WTC11 (cell line): ENCODE results near the gene PLEKHA6. TPM values are rescaled to one million over a fixed set of nuclear protein-coding genes. Genes with fewer than 3 reads are reported as not detected.
A peak's percentile ranks its signal among the peaks of the same experiment; 100 is the strongest.

Source experiments
- ATAC-seq: fragments of 200-7000 bp; cut with Tn5 transposase; 2 replicates; pipeline ENCODE4 v1.10.0; 2021; ENCODE audit warnings: mild to moderate bottlenecking, moderate library complexity
- CTCF ChIA-PET: fragments of 300-600 bp; sonication (Branson Sonifier 250); formaldehyde crosslinking; loops from one replicate; lab custom pipeline; 2021; ENCODE audit warnings: antibody characterized with exemption; lab: Charles Lee
- POLR2A ChIA-PET: fragments of 350-600 bp; sonication (Branson Sonifier 250); formaldehyde crosslinking; loops from one replicate; lab custom pipeline; 2021; ENCODE audit warnings: antibody characterized with exemption; lab: Charles Lee
- DNase-seq: peaks from one replicate; pipeline ENCODE4 v3.0.0; 2021; ENCODE audit warnings: low spot score
- H3K27ac Mint-ChIP-seq: 2 replicates; pipeline ENCODE4 v1.8.0; 2021; ENCODE audit warnings: mixed read lengths
- H3K27me3 Mint-ChIP-seq: 2 replicates; pipeline ENCODE4 v1.8.0; 2021; ENCODE audit warnings: low read depth, mild to moderate bottlenecking, moderate library complexity, mixed read lengths
- H3K36me3 Mint-ChIP-seq: 2 replicates; pipeline ENCODE4 v1.8.0; 2021; ENCODE audit warnings: mixed read lengths
- H3K4me1 Mint-ChIP-seq: 2 replicates; pipeline ENCODE4 v1.8.0; 2022; ENCODE audit warnings: mixed read lengths
- H3K4me3 Mint-ChIP-seq: 2 replicates; pipeline ENCODE4 v1.8.0; 2021; ENCODE audit warnings: mild to moderate bottlenecking, moderate library complexity, mixed read lengths
- H3K9me3 Mint-ChIP-seq: 2 replicates; pipeline ENCODE4 v1.8.0; 2021; ENCODE audit warnings: mixed read lengths
- CREM ChIP-seq: sonication (generic); formaldehyde crosslinking; IDR thresholded peaks from 2 replicates; pipeline ENCODE4 v1.8.1; 2022; ENCODE audit warnings: mild to moderate bottlenecking, missing genetic modification reagents, moderate library complexity
- FOXP1 ChIP-seq: sonication (generic); formaldehyde crosslinking; IDR thresholded peaks from 2 replicates; pipeline ENCODE4 v1.8.0; 2022; ENCODE audit warnings: missing genetic modification reagents, mild to moderate bottlenecking, moderate library complexity, borderline replicate concordance
- GABPB1 ChIP-seq: sonication (generic); formaldehyde crosslinking; IDR thresholded peaks from 2 replicates; pipeline ENCODE4 v1.8.1; 2023; ENCODE audit warnings: mild to moderate bottlenecking, missing genetic modification reagents
- NFATC4 ChIP-seq: fragments of 250-450 bp; sonication (Bioruptor Pico); IDR thresholded peaks from 2 replicates; pipeline ENCODE4 v1.9.0; 2021; ENCODE audit warnings: mild to moderate bottlenecking
- NFYB ChIP-seq: sonication (generic); formaldehyde crosslinking; conservative IDR thresholded peaks from 2 replicates; pipeline ENCODE4 v1.8.0; 2022; ENCODE audit warnings: low read depth, missing genetic modification reagents
- OVOL2 ChIP-seq: fragments of 250-450 bp; sonication (Bioruptor Pico); IDR thresholded peaks from 2 replicates; pipeline ENCODE4 v1.9.0; 2021; ENCODE audit warnings: mild to moderate bottlenecking, borderline replicate concordance
- ZBTB21 ChIP-seq: sonication (generic); formaldehyde crosslinking; IDR thresholded peaks from 2 replicates; pipeline ENCODE4 v1.8.1; 2023; ENCODE audit warnings: mild to moderate bottlenecking, missing genetic modification reagents, borderline replicate concordance
- ZNF219 ChIP-seq: sonication (generic); formaldehyde crosslinking; IDR thresholded peaks from 2 replicates; pipeline ENCODE4 v1.8.0; 2023; ENCODE audit warnings: missing genetic modification reagents, mild to moderate bottlenecking, borderline replicate concordance
- ZNF232 ChIP-seq: sonication (generic); formaldehyde crosslinking; IDR thresholded peaks from 2 replicates; pipeline ENCODE4 v1.8.0; 2022; ENCODE audit warnings: mild to moderate bottlenecking, missing genetic modification reagents
- ZNF317 ChIP-seq: sonication (generic); formaldehyde crosslinking; IDR thresholded peaks from 2 replicates; pipeline ENCODE4 v1.8.1; 2023; ENCODE audit warnings: low read depth, mild to moderate bottlenecking, moderate library complexity, missing genetic modification reagents, borderline replicate concordance
- total RNA-seq: library from RNA; stranded (reverse); gene quantifications from 3 replicates; pipeline ENCODE4 v1.2.3, GENCODE V29; 2021
- TF ChIP-seq, protein P1 (sequence below): fragments of 250-450 bp; sonication (Bioruptor Pico); IDR thresholded peaks from 2 replicates; pipeline ENCODE4 v1.9.0; 2021; ENCODE audit warnings: mild to moderate bottlenecking
- TF ChIP-seq, protein P2 (sequence below): sonication (generic); formaldehyde crosslinking; IDR thresholded peaks from 2 replicates; pipeline ENCODE4 v1.8.0; 2023; ENCODE audit warnings: missing genetic modification reagents
- TF ChIP-seq, protein P3 (sequence below): sonication (generic); formaldehyde crosslinking; IDR thresholded peaks from 2 replicates; pipeline ENCODE4 v1.8.0; 2022; ENCODE audit warnings: mild to moderate bottlenecking, missing genetic modification reagents
- TF ChIP-seq, protein P4 (sequence below): sonication (generic); formaldehyde crosslinking; IDR thresholded peaks from 2 replicates; pipeline ENCODE4 v1.8.1; 2023; ENCODE audit warnings: mild to moderate bottlenecking, missing genetic modification reagents, borderline replicate concordance
- TF ChIP-seq, protein P5 (sequence below): sonication (generic); formaldehyde crosslinking; IDR thresholded peaks from 2 replicates; pipeline ENCODE4 v1.8.1; 2023; ENCODE audit warnings: mild to moderate bottlenecking, moderate library complexity, missing genetic modification reagents
- TF ChIP-seq, protein P6 (sequence below): sonication (generic); formaldehyde crosslinking; IDR thresholded peaks from 2 replicates; pipeline ENCODE4 v1.8.1; 2023; ENCODE audit warnings: mild to moderate bottlenecking, missing genetic modification reagents, moderate library complexity
- TF ChIP-seq, protein P7 (sequence below): sonication (generic); formaldehyde crosslinking; IDR thresholded peaks from 2 replicates; pipeline ENCODE4 v1.8.0; 2022; ENCODE audit warnings: mild to moderate bottlenecking, missing genetic modification reagents

Gene PLEKHA6
- total RNA-seq, 1 experiment from 2014 or later = 11.6 TPM

DNA sequence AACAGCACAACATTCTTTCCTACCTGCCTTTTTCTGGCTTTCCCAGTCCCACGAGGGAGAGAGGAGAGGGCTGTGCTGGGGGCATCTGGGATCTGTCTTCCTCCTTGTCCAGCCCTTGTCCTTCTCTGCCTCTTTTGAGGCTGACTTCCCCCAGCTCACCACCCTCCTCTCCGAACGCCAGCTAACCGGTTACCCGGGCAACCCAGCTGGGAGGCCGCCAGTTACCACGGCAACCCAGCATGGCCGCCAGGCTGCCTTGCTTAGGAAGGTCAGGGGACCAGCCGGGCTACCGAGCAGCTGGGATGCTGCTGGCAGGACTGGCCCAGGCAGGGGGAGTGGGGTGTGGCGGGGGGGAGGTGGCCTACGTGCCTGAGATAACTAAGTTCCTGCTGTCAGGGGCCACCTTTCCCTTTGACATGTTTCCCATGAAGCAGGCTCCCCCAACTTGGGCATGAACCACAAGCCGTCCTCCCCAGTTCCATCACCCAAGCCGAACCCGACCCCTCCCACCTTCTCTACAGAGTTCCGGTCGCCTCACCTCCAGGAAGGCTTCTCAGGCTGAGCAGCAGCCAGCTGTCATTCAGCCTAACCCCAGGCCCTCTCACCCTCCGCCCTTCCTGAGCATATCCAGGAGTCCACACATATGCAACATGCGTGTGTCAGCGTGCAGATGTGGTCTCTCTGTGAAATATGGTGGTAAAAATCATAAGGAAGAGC is 8.7 kb downstream of the PLEKHA6 start:
- ChIA-PET POLR2A (interaction anchor here (0.6 to 1.0 kb wide), 2 partner anchors 48 to 143 kb away, joined by 3 read pairs; partner anchors contain the start of gene PIK3C2B), CTCF (interaction anchor here (0.6 to 3.0 kb wide), 17 partner anchors 9 to 215 kb away, joined by 3 to 18 read pairs (median 6); partner anchors contain the start of genes GOLT1A and PLEKHA6)
- no peaks in the 10 kb centered on the region for H3K9me3 Mint-ChIP-seq
- H3K27ac Mint-ChIP-seq = peak overlapping the region; percentile 54
- ATAC-seq = peak; percentile 79
- peak overlapping the region; percentile 51 for H3K4me3 Mint-ChIP-seq
- no peaks in the 10 kb centered on the region; the same call in 1 of the 2 replicates for H3K27me3 Mint-ChIP-seq
- DNase-seq = peak; percentile 94
- peaks cover 32% of the 10 kb centered on the region for H3K4me1 Mint-ChIP-seq
- H3K36me3 Mint-ChIP-seq = no peaks in the 10 kb centered on the region
- peak; percentile 23; the same call in 1 of the 2 replicates for TF ChIP-seq ZNF317 (CRISPR knock-in tag)
- TF ChIP-seq, protein P1, sequence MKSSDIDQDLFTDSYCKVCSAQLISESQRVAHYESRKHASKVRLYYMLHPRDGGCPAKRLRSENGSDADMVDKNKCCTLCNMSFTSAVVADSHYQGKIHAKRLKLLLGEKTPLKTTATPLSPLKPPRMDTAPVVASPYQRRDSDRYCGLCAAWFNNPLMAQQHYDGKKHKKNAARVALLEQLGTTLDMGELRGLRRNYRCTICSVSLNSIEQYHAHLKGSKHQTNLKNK = no peak

DNA sequence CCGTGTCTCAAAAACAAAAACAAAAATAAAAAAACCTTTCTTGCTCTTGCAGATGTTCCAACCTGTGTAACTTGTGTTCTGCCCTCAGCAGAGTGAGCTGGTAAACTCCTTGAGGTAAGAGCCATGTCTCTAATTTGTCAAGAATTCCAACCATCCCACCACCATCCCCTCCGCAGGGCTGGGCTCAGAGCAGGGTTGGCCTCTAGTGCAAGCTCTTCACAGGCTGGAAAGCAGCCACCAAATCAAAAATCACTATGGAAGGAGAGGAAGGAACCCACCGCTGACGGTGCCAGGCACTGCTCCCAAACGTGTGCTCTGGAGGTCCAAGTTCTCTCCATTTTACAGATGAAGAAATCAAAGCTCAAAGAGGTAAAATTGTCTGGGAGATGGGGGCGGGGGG is 9.4 kb downstream of the PLEKHA6 start:
- H3K27ac Mint-ChIP-seq = no peak overlapping the region
- POLR2A ChIA-PET = interaction anchor here (0.6 kb wide), 1 partner anchor 144 kb away, joined by 3 read pairs; the partner anchor contains the start of gene PIK3C2B
- H3K36me3 Mint-ChIP-seq = no peaks in the 10 kb centered on the region
- no peak for ATAC-seq
- TF ChIP-seq, protein P2, sequence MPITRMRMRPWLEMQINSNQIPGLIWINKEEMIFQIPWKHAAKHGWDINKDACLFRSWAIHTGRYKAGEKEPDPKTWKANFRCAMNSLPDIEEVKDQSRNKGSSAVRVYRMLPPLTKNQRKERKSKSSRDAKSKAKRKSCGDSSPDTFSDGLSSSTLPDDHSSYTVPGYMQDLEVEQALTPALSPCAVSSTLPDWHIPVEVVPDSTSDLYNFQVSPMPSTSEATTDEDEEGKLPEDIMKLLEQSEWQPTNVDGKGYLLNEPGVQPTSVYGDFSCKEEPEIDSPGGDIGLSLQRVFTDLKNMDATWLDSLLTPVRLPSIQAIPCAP (CRISPR knock-in tag) = no peak
- TF ChIP-seq GABPB1 (CRISPR knock-in tag) (no peak), FOXP1 (CRISPR knock-in tag) (no peak)
- TF ChIP-seq, protein P3, sequence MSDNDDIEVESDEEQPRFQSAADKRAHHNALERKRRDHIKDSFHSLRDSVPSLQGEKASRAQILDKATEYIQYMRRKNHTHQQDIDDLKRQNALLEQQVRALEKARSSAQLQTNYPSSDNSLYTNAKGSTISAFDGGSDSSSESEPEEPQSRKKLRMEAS (CRISPR knock-in tag) = no peak
- TF ChIP-seq, protein P4, sequence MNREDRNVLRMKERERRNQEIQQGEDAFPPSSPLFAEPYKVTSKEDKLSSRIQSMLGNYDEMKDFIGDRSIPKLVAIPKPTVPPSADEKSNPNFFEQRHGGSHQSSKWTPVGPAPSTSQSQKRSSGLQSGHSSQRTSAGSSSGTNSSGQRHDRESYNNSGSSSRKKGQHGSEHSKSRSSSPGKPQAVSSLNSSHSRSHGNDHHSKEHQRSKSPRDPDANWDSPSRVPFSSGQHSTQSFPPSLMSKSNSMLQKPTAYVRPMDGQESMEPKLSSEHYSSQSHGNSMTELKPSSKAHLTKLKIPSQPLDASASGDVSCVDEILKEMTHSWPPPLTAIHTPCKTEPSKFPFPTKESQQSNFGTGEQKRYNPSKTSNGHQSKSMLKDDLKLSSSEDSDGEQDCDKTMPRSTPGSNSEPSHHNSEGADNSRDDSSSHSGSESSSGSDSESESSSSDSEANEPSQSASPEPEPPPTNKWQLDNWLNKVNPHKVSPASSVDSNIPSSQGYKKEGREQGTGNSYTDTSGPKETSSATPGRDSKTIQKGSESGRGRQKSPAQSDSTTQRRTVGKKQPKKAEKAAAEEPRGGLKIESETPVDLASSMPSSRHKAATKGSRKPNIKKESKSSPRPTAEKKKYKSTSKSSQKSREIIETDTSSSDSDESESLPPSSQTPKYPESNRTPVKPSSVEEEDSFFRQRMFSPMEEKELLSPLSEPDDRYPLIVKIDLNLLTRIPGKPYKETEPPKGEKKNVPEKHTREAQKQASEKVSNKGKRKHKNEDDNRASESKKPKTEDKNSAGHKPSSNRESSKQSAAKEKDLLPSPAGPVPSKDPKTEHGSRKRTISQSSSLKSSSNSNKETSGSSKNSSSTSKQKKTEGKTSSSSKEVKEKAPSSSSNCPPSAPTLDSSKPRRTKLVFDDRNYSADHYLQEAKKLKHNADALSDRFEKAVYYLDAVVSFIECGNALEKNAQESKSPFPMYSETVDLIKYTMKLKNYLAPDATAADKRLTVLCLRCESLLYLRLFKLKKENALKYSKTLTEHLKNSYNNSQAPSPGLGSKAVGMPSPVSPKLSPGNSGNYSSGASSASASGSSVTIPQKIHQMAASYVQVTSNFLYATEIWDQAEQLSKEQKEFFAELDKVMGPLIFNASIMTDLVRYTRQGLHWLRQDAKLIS (CRISPR knock-in tag) = no peak
- CTCF ChIA-PET = interaction anchor here (0.6 to 3.0 kb wide), 13 partner anchors 8 to 199 kb away, joined by 3 to 18 read pairs (median 8); partner anchors contain the start of genes GOLT1A and PLEKHA6
- no peaks in the 10 kb centered on the region for H3K9me3 Mint-ChIP-seq
- 0 out of 2 replicates have a peak overlapping the region, but pooled peaks have one; percentile 6 for H3K4me3 Mint-ChIP-seq
- DNase-seq = no peak
- no peaks in the 10 kb centered on the region; the same call in 1 of the 2 replicates for H3K27me3 Mint-ChIP-seq
- peaks cover 37% of the 10 kb centered on the region for H3K4me1 Mint-ChIP-seq

DNA sequence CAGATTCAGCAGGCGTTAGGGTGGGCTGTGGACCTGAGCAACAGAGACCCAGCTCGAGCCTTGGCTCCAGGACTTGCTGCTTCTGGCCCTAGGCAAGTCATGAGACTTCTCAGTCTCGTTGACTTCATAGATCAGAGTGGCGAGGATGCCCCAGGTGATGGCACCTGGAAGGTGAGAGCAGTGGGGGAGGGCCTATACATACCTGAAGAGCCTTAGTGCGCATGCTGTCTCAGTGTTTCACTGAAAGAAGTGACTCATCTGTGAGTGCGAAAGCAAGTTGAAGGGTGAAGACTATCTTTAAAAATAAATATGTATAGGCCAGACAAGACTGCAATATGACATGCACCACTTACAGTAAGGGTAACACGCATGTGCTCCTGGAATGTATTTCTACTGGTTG is 10.1 kb downstream of the PLEKHA6 start:
- DNase-seq (no peak), ATAC-seq (no peak)
- ChIA-PET POLR2A (no interaction called here), CTCF (interaction anchor here (1.4 to 3.0 kb wide), 4 partner anchors 11 to 142 kb away, joined by 8 to 18 read pairs (median 15); partner anchors contain the start of genes GOLT1A and PLEKHA6)
- H3K36me3 Mint-ChIP-seq = no peaks in the 10 kb centered on the region
- H3K4me3 Mint-ChIP-seq = no peak overlapping the region
- H3K27me3 Mint-ChIP-seq = no peaks in the 10 kb centered on the region; the same call in 1 of the 2 replicates
- H3K4me1 Mint-ChIP-seq = peaks cover 43% of the 10 kb centered on the region
- no peaks in the 10 kb centered on the region for H3K9me3 Mint-ChIP-seq
- H3K27ac Mint-ChIP-seq = no peak overlapping the region
- TF ChIP-seq, protein P5, sequence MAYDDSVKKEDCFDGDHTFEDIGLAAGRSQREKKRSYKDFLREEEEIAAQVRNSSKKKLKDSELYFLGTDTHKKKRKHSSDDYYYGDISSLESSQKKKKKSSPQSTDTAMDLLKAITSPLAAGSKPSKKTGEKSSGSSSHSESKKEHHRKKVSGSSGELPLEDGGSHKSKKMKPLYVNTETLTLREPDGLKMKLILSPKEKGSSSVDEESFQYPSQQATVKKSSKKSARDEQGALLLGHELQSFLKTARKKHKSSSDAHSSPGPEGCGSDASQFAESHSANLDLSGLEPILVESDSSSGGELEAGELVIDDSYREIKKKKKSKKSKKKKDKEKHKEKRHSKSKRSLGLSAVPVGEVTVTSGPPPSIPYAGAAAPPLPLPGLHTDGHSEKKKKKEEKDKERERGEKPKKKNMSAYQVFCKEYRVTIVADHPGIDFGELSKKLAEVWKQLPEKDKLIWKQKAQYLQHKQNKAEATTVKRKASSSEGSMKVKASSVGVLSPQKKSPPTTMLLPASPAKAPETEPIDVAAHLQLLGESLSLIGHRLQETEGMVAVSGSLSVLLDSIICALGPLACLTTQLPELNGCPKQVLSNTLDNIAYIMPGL = no peak
- TF ChIP-seq FOXP1 (CRISPR knock-in tag) = no peak
- no peak for TF ChIP-seq NFYB (CRISPR knock-in tag)
- TF ChIP-seq NFATC4 (CRISPR knock-in tag) = no peak
- TF ChIP-seq ZNF219 (CRISPR knock-in tag) = no peak
- TF ChIP-seq, protein P6, sequence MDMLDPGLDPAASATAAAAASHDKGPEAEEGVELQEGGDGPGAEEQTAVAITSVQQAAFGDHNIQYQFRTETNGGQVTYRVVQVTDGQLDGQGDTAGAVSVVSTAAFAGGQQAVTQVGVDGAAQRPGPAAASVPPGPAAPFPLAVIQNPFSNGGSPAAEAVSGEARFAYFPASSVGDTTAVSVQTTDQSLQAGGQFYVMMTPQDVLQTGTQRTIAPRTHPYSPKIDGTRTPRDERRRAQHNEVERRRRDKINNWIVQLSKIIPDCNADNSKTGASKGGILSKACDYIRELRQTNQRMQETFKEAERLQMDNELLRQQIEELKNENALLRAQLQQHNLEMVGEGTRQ = no peak
- no peak for TF ChIP-seq ZNF232 (CRISPR knock-in tag)
- TF ChIP-seq ZBTB21 (CRISPR knock-in tag) = no peak
- TF ChIP-seq CREM (CRISPR knock-in tag) = no peak
- TF ChIP-seq OVOL2 (CRISPR knock-in tag) = no peak
- TF ChIP-seq, protein P7, sequence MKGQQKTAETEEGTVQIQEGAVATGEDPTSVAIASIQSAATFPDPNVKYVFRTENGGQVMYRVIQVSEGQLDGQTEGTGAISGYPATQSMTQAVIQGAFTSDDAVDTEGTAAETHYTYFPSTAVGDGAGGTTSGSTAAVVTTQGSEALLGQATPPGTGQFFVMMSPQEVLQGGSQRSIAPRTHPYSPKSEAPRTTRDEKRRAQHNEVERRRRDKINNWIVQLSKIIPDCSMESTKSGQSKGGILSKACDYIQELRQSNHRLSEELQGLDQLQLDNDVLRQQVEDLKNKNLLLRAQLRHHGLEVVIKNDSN (CRISPR knock-in tag) = no peak
